HepG2 (cell line): ENCODE data around the gene ADGRG6. TPM values are rescaled to one million over a fixed set of nuclear protein-coding genes. Genes with fewer than 3 reads are reported as not detected.

ENCODE experiments used
- AKAP8 ChIP-seq: sonication (generic); formaldehyde crosslinking; IDR thresholded peaks from 2 replicates; pipeline ENCODE4 v1.5.1; 2020; ENCODE audit warnings: mild to moderate bottlenecking, missing genetic modification reagents
- FIP1L1 ChIP-seq: fragments of 200-400 bp; formaldehyde crosslinking; IDR thresholded peaks from 2 replicates; pipeline ENCODE4 v1.6.1; 2018; ENCODE audit warnings: low read depth, mild to moderate bottlenecking, low read length, moderate library complexity, borderline replicate concordance; ENCODE audit not compliant: insufficient read depth
- KAT7 ChIP-seq: IDR thresholded peaks from 2 replicates; pipeline ENCODE4 v1.6.1; 2018; ENCODE audit warnings: borderline replicate concordance, missing compliant biosample characterization
- MED1 ChIP-seq: sonication (generic); formaldehyde crosslinking; IDR thresholded peaks from 2 replicates; pipeline ENCODE4 v1.4.0; 2020; ENCODE audit warnings: missing genetic modification reagents
- NFIB ChIP-seq: sonication (generic); formaldehyde crosslinking; IDR thresholded peaks from 2 replicates; pipeline ENCODE4 v1.9.0; 2021; ENCODE audit warnings: missing genetic modification reagents, mild to moderate bottlenecking, borderline replicate concordance
- NR1H2 ChIP-seq: sonication (generic); formaldehyde crosslinking; IDR thresholded peaks from 2 replicates; pipeline ENCODE4 v1.8.1; 2022; ENCODE audit warnings: low read depth, missing genetic modification reagents, borderline replicate concordance
- RCOR2 ChIP-seq: IDR thresholded peaks from 2 replicates; pipeline ENCODE4 v1.6.1; 2016; ENCODE audit warnings: missing biosample characterization, missing genetic modification reagents
- ZBTB3 ChIP-seq: sonication (generic); formaldehyde crosslinking; IDR thresholded peaks from 2 replicates; pipeline ENCODE4 v1.4.0; 2020; ENCODE audit warnings: low read depth, mild to moderate bottlenecking, moderate library complexity, missing genetic modification reagents, borderline replicate concordance
- ZNF10 ChIP-seq: sonication (generic); formaldehyde crosslinking; IDR thresholded peaks from 2 replicates; pipeline ENCODE4 v1.4.0; 2020; ENCODE audit warnings: mild to moderate bottlenecking, low read depth, missing genetic modification reagents, borderline replicate concordance
- ZNF143 ChIP-seq: sonication (generic); formaldehyde crosslinking; IDR thresholded peaks from 2 replicates; pipeline ENCODE4 v1.4.0; 2020; ENCODE audit warnings: missing genetic modification reagents
- ZNF331 ChIP-seq: sonication (generic); formaldehyde crosslinking; IDR thresholded peaks from 2 replicates; pipeline ENCODE4 v1.4.0; 2020; ENCODE audit warnings: missing genetic modification reagents
- ZNF33B ChIP-seq: sonication (generic); formaldehyde crosslinking; IDR thresholded peaks from 2 replicates; pipeline ENCODE4 v1.5.1; 2020; ENCODE audit warnings: mild to moderate bottlenecking, missing genetic modification reagents
- ZNF34 ChIP-seq: sonication (generic); formaldehyde crosslinking; IDR thresholded peaks from 2 replicates; pipeline ENCODE4 v1.4.0; 2020; ENCODE audit warnings: mild to moderate bottlenecking, missing genetic modification reagents, borderline replicate concordance
- ZNF557 ChIP-seq: sonication (generic); formaldehyde crosslinking; IDR thresholded peaks from 2 replicates; pipeline ENCODE4 v1.4.0; 2020; ENCODE audit warnings: missing genetic modification reagents
- ZNF775 ChIP-seq: sonication (generic); formaldehyde crosslinking; IDR thresholded peaks from 2 replicates; pipeline ENCODE4 v1.4.0; 2020; ENCODE audit warnings: missing genetic modification reagents, mild to moderate bottlenecking, moderate library complexity, borderline replicate concordance
- ZNF883 ChIP-seq: sonication (generic); formaldehyde crosslinking; IDR thresholded peaks from 2 replicates; pipeline ENCODE4 v1.5.1; 2020; ENCODE audit warnings: mild to moderate bottlenecking, missing genetic modification reagents; ENCODE audit errors: not compliant biosample characterization
- polyA plus RNA-seq, 8 experiments: library from polyadenylated mRNA; depleted of rRNA in 3 of 8; stranded (reverse) in 7 of 8; unstranded in 1 of 8; fragments of >200 nt; fragmentation: Illumina TruSeq in 4 of 8; extraction: Trizol in 4 of 8; gene quantifications; 2 replicates each; pipeline versions ENCODE4 v1.2.1 to v1.2.3, GENCODE V29; 2011 to 2016; ENCODE audit warnings: low read depth in 4 of 8, missing spikeins in 1 of 8, mixed read lengths in 1 of 8; ENCODE audit not compliant: insufficient read depth in 1 of 8
- total RNA-seq, 5 experiments: library from RNA; depleted of rRNA; stranded (reverse); fragments of >200 nt; fragmentation: Illumina TruSeq; extraction: Trizol; gene quantifications; 2 replicates each; pipeline ENCODE4 v1.2.3, GENCODE V29; 2016; ENCODE audit warnings: low read depth in 1 of 5
- TF ChIP-seq, protein P1 (sequence below): sonication (generic); formaldehyde crosslinking; IDR thresholded peaks from 2 replicates; pipeline ENCODE4 v1.4.0; 2020; ENCODE audit warnings: low read depth, mild to moderate bottlenecking, missing genetic modification reagents
- TF ChIP-seq, protein P2 (sequence below): sonication (generic); formaldehyde crosslinking; IDR thresholded peaks from 2 replicates; pipeline ENCODE4 v1.8.0; 2022; ENCODE audit warnings: mild to moderate bottlenecking, missing genetic modification reagents
- TF ChIP-seq, protein P3 (sequence below): sonication (generic); formaldehyde crosslinking; IDR thresholded peaks from 2 replicates; pipeline ENCODE4 v1.4.0; 2020; ENCODE audit warnings: mild to moderate bottlenecking, missing genetic modification reagents
- TF ChIP-seq, protein P4 (sequence below): sonication (generic); formaldehyde crosslinking; IDR thresholded peaks from 2 replicates; pipeline ENCODE4 v1.5.1; 2020; ENCODE audit warnings: missing genetic modification reagents, mild to moderate bottlenecking, borderline replicate concordance

Gene ADGRG6
- total and polyA plus RNA-seq, 2 of the 13 experiments (the other 11 are each of a cell fraction or from before 2014, with no cell fraction given): 129 to 249 TPM

DNA sequence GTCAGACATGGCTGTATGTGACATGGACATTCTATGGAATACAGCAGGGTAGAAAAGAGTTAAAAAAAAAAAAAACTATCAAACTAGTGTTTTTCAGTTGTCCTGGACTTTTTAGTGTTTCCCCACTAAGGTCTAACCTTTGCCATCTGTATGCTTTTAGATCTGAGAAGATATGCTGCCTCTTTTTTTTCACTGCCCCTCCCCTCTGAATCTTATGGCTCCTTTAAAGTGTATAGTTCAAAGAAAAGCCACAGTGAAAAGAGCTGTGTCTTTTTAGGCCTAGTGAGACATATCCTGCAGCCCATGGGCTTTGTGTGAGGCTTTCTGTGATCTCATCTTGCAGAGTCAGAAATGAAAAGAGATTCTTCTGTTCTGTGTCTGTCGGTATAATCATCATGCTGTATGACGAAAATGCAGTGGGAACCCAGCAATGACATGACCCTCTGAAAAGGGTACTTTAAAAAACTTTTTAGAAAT, 29.3 kb downstream of the ADGRG6 start (continued):
- TF ChIP-seq ZNF143 (CRISPR knock-in tag): no peak
- no peak for TF ChIP-seq NR1H2 (CRISPR knock-in tag)
- no peak for TF ChIP-seq FIP1L1
- TF ChIP-seq ZNF775 (CRISPR knock-in tag): no peak
- TF ChIP-seq KAT7: peak; percentile 35; the same call in 1 of the 2 replicates
- TF ChIP-seq, protein P1, sequence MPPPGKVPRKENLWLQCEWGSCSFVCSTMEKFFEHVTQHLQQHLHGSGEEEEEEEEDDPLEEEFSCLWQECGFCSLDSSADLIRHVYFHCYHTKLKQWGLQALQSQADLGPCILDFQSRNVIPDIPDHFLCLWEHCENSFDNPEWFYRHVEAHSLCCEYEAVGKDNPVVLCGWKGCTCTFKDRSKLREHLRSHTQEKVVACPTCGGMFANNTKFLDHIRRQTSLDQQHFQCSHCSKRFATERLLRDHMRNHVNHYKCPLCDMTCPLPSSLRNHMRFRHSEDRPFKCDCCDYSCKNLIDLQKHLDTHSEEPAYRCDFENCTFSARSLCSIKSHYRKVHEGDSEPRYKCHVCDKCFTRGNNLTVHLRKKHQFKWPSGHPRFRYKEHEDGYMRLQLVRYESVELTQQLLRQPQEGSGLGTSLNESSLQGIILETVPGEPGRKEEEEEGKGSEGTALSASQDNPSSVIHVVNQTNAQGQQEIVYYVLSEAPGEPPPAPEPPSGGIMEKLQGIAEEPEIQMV (CRISPR knock-in tag): no peak
- peak; percentile 93 for TF ChIP-seq MED1 (CRISPR knock-in tag)
- TF ChIP-seq AKAP8 (CRISPR knock-in tag): no peak
- peak; percentile 92 for TF ChIP-seq RCOR2 (CRISPR knock-in tag)
- TF ChIP-seq ZNF331 (CRISPR knock-in tag): peak; percentile 78
- no peak for TF ChIP-seq ZNF10 (CRISPR knock-in tag)
- TF ChIP-seq, protein P2, sequence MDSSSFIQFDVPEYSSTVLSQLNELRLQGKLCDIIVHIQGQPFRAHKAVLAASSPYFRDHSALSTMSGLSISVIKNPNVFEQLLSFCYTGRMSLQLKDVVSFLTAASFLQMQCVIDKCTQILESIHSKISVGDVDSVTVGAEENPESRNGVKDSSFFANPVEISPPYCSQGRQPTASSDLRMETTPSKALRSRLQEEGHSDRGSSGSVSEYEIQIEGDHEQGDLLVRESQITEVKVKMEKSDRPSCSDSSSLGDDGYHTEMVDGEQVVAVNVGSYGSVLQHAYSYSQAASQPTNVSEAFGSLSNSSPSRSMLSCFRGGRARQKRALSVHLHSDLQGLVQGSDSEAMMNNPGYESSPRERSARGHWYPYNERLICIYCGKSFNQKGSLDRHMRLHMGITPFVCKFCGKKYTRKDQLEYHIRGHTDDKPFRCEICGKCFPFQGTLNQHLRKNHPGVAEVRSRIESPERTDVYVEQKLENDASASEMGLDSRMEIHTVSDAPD (CRISPR knock-in tag): no peak; the same call in 1 of the 2 replicates
- TF ChIP-seq, protein P3, sequence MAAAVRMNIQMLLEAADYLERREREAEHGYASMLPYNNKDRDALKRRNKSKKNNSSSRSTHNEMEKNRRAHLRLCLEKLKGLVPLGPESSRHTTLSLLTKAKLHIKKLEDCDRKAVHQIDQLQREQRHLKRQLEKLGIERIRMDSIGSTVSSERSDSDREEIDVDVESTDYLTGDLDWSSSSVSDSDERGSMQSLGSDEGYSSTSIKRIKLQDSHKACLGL: no peak
- TF ChIP-seq, protein P4, sequence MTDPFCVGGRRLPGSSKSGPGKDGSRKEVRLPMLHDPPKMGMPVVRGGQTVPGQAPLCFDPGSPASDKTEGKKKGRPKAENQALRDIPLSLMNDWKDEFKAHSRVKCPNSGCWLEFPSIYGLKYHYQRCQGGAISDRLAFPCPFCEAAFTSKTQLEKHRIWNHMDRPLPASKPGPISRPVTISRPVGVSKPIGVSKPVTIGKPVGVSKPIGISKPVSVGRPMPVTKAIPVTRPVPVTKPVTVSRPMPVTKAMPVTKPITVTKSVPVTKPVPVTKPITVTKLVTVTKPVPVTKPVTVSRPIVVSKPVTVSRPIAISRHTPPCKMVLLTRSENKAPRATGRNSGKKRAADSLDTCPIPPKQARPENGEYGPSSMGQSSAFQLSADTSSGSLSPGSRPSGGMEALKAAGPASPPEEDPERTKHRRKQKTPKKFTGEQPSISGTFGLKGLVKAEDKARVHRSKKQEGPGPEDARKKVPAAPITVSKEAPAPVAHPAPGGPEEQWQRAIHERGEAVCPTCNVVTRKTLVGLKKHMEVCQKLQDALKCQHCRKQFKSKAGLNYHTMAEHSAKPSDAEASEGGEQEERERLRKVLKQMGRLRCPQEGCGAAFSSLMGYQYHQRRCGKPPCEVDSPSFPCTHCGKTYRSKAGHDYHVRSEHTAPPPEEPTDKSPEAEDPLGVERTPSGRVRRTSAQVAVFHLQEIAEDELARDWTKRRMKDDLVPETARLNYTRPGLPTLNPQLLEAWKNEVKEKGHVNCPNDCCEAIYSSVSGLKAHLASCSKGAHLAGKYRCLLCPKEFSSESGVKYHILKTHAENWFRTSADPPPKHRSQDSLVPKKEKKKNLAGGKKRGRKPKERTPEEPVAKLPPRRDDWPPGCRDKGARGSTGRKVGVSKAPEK (CRISPR knock-in tag): no peak
- TF ChIP-seq ZNF33B (CRISPR knock-in tag): no peak
- TF ChIP-seq ZNF557: no peak
- no peak for TF ChIP-seq ZBTB3 (CRISPR knock-in tag)
- TF ChIP-seq ZNF34 (CRISPR knock-in tag): no peak
- no peak for TF ChIP-seq ZNF883 (CRISPR knock-in tag)
- no peak for TF ChIP-seq NFIB (CRISPR knock-in tag)
